HL-60/S4 treated with retinoic acid at 250 ng/mL for 4 days and 3 days (cell line): ENCODE results near the gene GARIN3.

Source experiments
- in situ Hi-C: fragments of 300-500 bp; cut with MboI; formaldehyde crosslinking; loops from 2 replicates; pipeline ENCODE4 v1.7.0; 2022; ENCODE audit warnings: low sequenced_read_pairs

The GARIN3 gene

DNA sequence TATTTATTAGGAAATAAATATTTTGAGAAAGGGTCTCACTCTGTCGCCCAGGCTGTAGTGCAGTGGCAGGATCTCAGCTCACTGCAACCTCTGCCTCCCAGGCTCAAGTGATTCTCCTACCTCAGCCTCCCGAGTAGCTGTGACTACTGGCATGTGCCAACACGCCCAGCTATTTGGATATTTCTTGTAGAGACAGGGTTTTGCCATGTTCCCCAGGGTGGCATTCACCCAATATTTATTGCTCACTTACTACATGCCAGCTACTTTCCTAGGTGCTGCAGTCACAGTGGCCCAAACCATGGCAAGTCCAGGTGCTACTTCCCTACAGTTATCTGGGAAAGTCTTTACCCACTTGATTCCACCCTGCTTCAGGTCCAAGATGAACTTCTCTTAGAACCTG, 15.1 kb downstream of the GARIN3 start:
- in situ Hi-C loops, result no loop called here

- in situ Hi-C loops, result loop anchor here (25.0 kb wide), 1 partner anchor 2012 kb away; no protein-coding TSS in a partner anchor
Observed at GRCh38 chr5:157148734-157149615, 17.1 kb downstream of the GARIN3 start.

DNA sequence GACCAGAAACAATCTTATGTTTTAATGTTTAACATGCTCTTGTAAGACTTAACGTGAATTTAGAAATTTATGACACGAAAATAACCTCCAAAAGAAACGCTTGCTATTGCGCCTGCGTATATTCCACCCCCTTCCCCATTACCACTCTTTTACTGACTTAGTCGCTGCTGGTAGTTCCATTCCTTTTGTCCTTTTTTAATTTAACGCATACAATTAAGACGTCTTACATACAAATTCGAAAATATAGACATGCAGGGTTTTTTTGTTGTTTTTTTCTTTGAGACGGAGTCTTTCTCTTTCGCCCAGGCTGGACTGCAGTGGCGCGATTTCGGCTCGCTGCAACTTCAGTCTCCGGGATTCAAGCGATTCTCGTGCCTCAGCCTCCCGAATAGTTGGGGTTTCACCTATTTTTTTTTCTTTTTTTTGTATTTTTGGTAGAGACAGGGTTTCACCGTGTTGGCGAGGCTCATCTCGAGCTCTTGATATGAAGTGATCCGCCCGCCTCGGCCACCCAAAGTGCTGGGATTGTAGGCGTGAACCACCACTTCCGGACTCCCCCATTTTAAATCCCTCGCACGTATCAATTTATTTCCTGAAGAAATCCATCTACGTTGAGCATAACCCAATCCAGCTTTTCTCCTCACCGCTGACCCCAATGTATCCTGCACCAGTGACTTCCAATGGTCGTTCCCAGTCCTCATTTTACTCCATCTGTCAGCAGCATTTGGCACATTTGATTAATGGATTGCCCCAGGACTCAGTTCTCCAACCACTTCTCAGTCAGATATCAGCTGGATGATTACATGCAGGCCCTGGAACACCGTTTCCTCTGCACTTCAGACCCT, 22.7 kb downstream of the GARIN3 start:
- in situ Hi-C loops, result loop anchor here (25.0 kb wide), 1 partner anchor 2006 kb away; no protein-coding TSS in a partner anchor

DNA sequence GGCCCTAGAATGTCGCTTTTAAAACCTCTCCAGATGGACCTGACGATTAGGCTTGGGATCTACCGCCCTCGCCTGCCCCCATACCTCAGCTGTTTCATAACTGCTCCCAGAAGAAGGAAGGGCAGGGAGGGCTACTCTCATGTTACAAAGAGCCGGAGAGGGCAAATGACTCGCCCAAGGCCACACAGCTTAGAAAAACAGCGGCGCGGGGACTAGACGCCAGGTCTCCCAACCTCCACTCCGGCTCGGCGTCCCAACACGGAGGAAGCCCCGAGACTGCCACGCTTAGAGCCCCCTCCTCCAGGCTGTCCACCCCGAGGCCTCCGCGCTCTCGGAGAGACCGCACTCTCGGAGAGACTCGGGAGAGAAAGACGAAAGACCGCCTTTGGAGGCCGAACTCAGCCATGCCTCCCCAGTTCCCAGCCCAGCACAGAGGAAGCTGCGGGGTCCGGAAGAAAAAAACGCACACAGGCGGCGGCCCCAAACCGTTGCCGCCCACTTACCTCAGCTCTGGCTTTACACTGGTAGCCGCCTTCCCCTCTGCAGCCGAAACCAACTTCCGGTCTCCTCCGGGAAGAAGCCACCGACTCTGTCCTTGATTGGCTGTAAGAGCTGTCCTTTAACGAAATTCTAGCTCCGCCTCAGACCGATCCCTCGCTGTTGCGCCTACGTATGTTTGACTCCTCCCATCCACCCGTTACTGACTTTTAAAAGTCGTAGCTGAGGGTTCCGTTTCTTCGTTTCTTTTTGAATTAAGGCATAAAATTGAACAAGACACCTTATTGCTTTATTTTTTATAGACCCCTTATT, 23.5 kb downstream of the GARIN3 start, which contains the start of gene MED7:
Gene MED7 (minus strand): TSS at position 549 of the 810 bp plus-strand sequence. CDS start 3,434 bp downstream, outside the sequence.
- in situ Hi-C loops, result loop anchor here (25.0 kb wide), 1 partner anchor 2005 kb away; no protein-coding TSS in a partner anchor

- in situ Hi-C loops, result loop anchor here (25.0 kb wide), 1 partner anchor 2000 kb away; no protein-coding TSS in a partner anchor
Observed at GRCh38 chr5:157137691-157138090, 28.4 kb downstream of the GARIN3 start.

- in situ Hi-C loops, result loop anchor here (25.0 kb wide), 1 partner anchor 1995 kb away; no protein-coding TSS in a partner anchor
Observed at GRCh38 chr5:157132281-157132612, 33.8 kb downstream of the GARIN3 start.

- in situ Hi-C loops, result loop anchor here (25.0 kb wide), 1 partner anchor 1994 kb away; no protein-coding TSS in a partner anchor
Observed at GRCh38 chr5:157130925-157131324, 35.1 kb downstream of the GARIN3 start.

DNA sequence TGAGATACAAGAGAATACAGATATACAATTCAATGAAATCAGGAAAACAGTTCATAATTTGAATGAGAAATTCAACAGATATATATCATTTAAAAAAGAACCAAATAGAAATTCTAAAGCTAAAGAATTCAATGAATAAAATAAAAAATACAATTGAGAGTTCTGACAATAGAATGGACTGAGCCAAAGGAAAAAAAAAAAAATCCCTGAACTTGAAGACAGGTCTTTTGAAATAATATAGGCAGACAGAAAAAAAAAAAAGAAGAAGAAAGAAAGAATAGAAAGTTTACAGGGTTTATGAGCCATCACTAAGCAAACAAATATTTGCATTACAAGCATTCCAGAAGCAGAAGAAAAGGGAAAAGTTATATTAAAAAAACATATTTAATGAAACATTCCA, 44.4 kb downstream of the GARIN3 start:
- in situ Hi-C loops, result no loop called here

GRCh38 chr5:157120102-157120501, 46.0 kb downstream of the GARIN3 start:
- in situ Hi-C loops, result no loop called here

DNA sequence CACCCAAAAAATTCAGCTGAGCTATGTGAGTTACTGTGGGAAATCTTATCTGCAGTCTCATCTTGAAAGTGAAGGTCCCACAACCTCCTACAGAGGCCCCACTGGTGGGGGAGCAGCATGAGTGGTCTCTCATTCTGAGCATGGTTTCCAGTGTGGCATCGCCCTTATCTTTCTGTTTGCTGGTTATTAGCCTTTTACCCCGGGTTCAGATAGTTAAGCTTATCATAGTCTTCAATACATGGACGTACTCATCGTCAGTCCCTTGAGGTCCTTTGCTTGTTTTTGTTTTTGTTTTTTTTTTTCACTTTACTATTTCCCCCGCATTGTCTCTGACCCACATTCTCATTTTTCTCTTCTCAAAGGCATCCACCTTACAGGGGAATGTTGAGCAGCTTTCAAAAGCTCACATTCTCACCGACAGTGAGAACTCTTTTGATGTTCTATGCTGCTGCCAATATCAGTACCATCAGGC, 49.5 kb downstream of the GARIN3 start:
- in situ Hi-C loops, result no loop called here

DNA sequence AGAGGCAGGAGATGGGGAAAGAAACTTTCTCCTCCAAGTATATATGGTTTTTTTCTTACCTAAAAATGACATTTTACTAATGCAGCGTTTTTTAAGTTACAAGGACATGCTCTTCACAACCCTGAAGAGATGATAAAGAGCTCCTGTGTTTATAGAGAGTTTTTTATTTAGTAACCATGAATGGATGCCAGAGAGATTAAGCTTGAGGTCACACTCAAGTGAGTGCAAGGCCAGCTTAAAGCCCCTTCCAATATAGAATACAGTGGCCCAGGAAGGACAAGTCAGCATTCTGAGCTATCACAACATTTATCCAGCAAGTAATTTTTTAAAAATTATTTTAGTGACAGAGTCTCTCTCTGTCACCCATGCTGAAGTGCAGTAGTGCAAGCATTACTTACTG, 50.6 kb downstream of the GARIN3 start:
- in situ Hi-C loops, result no loop called here

DNA sequence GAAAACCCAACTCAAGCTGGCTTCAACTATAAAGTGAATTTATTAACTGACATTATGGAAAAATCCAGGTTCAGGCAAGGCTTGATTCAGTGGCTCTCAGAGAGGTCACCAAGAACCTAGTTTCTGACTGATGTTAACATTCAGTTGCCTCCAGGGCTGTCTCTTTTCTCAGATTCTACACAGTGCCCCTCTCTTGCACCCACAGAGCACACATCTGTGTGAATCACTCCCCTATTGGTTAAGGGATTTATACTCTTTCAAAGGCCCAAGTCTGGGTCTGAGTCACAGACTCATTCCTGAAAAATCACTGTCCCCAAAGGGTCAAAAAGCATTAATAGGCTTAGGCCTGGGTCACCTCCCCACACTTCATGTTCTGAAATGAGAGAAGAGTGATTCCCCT, 51.1 kb downstream of the GARIN3 start:
- in situ Hi-C loops, result no loop called here

GRCh38 chr5:157113002-157113401, 53.1 kb downstream of the GARIN3 start:
- in situ Hi-C loops, result no loop called here
